T-helper 1 cell (primary cell): ENCODE measurements around the gene AP2A2.

Experiments
- DNase-seq, 5 donors: peaks; one replicate each; pipeline ENCODE4 v3.0.0-alpha.2; 2012 to 2020

Gene AP2A2

DNA sequence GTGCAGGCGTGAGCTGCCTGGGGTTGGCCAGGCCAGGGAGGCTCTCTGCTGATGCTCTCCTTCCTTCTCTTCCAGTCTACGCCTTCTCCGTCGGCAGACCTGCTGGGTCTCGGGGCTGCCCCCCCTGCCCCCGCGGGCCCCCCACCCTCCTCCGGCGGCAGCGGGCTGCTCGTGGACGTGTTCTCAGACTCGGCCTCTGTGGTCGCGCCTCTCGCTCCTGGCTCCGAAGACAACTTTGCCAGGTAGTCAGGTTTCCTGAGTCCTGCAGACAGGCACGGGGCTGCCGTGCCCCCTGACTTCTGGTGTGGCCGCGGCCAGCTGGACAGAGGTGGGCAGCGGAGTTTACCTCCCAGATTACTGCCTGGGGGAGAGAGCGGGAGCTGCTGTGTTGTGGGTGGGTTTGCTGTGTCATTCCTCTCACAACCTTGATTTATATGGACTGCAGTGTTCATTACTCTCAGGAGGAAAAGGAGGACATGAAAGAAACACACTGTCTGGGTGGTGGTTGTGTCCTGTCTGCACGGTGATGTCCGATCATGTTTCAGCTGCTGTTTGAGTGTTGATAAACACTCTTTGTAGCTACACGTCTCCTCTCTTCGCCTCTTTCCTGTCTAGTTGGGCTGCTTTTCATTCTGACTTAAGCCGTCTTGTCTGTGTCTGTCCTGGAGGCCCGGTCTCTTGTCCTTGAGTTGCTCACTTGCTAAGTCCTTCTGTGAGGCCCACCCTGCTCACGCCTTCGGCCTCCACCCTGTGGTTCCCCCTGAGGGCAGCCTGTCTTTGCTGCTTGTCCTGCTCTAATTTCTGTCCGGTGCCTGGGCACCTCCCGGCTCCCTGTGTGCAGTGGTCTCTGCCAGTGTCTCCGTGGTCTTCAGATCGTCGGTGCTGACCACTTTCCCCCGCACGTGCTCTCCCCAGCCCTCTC is 74.9 kb downstream of the AP2A2 start:
- no peak for DNase-seq

DNA sequence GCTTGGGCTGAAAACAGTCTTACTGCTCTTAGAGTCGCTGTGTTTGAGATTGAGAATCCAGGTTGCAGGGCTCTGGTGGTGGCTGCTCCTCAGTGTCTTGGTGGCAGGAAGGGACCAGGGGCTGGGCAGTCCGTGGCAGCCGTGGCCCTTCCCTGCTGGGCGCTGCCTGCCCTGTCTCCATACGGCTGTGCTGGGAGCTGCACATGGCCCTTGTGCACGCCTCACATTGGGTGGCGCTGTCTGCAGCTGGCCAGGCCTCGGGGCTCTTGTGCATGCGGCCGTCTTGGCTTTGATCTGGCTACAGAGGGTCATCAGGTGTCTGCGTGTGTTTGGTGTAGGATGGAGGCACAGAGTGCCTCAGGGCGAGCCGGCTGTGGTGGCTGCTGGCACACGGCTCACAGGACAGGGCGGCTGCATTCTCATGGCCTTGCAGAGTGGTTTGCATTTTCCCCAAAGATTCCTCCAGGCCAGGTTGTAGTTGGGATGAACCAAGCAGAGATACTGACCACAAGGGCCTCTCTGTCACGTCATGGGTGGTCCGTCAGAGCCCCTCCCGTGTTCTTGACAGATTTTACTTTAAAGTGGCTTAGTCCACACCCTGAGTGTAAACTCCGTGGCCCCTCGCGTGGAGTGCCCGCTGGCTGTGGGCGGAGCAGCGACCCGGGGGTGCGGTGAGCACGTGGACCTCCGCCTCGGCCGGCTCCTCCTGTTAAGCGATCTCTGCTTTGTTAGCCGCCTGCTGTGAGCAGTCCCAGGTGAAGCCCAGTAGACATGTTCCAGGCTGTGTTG is 76.1 kb downstream of the AP2A2 start:
- no peak for DNase-seq

DNA sequence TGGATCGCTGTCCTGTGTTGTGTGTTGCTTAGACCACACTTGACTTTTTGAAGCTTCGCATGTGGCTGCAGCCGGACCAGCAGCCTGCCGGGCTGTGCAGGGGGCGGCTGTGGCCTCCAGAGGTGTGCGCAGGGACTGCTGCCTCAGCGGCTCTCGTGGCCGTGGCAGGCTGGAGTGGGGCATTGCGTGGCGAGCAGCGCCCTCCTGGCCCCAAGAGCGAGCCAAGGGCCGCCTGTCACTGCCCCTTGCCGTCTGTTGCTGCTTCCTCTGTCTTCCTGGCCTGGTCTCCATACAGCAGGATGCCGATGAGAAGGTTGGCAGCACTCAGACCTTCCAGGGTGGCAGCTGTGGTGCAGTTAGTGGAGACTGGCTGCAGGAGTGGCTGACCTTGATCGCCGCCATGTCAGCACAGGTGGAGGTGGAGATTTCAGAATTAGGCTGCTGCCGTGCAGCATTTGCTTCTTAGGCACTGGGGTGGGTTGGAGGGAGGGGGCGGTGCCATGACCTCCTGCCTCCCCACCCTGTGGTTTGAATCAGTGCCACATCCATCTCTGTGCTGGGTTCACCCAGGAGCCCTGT is 76.8 kb downstream of the AP2A2 start:
- no peak for DNase-seq

- no peak for DNase-seq
These were observed 77.5 kb downstream of the AP2A2 start for GRCh38 chr11:1003159-1003558.

DNA sequence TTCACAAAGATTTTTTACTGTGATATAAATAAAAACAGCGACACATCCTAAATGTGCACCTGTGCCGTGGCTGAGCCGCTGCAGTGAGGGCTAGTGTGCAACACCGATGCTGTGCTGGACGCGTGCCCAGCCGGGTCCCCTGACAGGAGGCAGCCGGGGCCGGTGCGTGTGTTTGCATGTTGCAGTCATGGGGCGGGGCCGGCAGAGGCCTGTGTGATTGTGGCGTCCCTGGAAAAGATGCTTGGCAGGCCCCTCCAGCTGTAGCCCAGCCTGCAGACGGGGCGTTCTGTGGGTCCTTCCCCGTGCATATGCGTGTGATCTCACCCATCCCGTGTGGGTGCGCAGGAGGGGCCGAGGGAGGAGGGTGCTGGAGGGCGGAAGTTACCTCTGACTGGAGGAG is 80.3 kb downstream of the AP2A2 start:
- DNase-seq: no peak

- DNase-seq: no peak
These were observed 81.1 kb downstream of the AP2A2 start for GRCh38 chr11:1006762-1007161.

DNA sequence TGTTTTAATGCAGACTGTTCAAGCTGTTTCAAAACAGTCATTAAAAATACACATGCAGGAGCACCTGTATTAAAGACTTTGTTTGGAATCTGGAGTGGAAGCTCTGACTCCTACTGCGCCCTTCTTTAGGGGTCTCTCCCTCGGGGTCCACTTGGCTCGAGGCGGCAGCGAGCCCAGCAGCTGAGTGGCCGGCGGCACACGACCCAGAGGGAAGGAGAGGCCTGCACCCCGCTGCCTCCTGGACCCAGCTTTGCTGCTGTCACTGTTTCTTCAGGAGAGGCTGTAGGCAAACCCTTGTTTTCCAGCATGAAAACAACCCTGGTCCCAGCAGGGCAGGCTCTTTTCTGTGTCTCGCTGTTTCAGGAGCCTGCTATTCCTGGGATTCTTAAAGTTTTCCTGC is 81.6 kb downstream of the AP2A2 start:
- DNase-seq: no peak

GRCh38 chr11:1008001-1008802 is 82.5 kb downstream of the AP2A2 start:
- no peak for DNase-seq

- DNase-seq: no peak
These were observed 83.1 kb downstream of the AP2A2 start for GRCh38 chr11:1008803-1009145.

GRCh38 chr11:1009371-1009770 is 83.7 kb downstream of the AP2A2 start:
- DNase-seq: no peak

DNA sequence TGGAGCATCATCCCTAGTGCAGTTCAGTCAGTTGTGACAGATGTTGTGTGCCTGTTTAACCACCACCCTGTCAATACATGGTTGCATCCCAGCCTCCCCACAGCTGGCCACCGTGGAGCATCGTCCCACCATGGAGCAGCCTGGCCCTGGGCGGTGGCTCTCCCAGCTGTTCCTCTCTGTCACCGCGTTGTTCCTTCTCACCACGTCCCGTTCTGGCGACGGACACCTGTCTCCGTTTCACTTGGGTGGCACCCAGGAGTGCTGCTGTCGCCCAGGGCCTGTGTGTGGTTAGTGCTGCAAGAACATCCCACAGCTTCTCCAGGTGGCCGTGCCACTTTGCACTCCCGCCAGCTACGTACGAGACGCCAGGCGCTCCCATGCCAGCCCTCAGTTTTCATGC is 84.3 kb downstream of the AP2A2 start:
- no peak for DNase-seq

DNA sequence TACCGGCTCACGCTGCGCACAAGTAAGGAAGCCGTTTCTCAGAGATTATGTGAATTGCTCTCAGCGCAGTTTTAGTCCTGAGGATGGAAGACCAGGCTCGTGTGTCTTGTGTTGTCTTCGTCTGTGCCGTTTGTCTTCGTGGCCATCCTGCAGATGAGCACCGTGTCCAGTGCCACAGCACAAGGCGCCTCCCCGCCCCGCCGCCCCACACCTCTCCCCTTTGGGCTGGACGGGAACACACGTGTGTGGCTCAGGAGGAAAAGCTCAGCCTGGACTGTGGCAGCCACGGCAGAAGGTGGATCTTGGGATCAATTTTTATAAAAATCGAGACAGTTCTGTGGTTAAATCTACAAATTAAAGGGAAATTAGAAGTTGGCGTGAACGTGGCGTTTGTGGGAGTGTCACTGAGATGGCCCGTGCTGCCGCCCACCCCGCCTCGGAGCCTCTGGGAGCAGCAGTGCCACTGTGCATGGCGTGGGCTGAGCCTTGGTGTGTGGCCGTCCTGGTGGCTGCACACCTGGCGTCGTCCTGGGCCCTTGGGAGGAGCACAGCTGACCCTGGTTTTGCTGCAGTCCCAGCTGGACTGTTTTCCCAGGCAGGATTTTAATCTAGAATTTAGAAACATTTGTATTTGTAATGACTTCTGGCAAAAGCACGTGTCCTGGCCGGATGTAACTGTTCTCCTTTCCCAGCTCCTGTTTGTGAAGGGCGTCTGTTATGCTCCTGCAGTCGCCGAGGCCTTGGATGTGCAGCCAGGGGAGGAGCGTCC is 85.1 kb downstream of the AP2A2 start:
- no peak for DNase-seq

- no peak for DNase-seq
These were observed 85.6 kb downstream of the AP2A2 start for GRCh38 chr11:1011320-1011698.

GRCh38 chr11:1012291-1012690 is 86.6 kb downstream of the AP2A2 start:
- no peak for DNase-seq

DNA sequence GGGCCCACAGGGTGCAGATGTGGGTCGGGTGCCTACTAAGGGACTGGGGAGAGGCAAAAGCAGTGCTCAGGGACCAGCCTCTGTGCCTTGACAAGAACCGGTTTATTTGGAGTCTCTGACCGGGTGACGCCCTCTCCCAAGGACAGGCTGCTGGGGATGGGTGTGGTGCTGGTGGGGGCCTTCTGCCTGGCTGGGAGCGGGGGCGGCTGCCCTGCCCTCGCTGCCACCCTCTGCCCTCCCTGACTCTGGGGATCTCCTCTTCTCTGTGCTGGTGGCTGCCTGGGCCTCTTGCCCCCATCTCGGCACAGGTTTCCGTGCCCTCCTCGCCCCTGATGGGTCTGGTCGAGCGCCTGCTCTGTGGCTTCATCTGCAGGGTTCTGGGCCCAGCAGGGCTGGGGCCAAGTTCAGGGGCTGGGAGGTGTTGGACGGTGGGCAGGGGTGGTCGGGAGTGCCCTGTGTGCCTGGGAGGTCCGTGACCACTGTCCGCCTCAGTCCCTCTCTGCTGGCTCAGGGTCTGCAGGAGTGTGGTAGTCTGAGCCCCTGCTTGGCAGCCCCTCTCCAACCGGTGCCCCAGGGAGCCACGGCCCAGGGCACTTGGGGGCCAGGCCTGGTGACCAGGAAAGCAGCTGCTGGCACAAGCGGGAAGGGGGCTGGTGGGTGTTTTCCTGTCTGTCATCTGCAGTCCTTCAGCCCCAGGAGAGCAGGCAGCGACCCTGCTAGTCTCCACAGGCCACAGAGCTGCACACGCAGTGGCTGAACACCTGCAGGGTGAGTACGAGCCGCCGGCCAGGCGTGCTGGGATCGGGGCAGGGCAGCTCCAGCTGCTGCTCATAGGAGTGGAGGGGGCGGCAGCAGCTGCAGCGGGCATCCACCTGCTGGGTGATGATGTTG is 87.3 kb downstream of the AP2A2 start:
- no peak for DNase-seq

DNA sequence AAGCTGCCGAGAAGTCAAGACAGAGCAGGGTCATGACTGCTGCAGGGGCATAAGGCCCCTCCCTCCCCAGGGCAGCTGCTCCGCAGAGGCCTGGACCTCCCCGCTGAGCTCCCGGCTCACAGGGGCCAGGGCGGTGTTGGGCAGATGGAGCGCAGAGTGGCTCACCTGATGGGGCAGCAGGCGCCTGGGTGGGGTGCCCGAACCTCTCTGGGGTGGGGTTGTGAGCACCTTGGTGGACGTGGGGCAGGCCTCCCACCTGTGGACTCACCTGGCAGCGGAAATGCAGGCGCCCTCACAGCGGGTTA is 87.9 kb downstream of the AP2A2 start:
- DNase-seq: no peak

- no peak for DNase-seq
These were observed 88.6 kb downstream of the AP2A2 start for GRCh38 chr11:1014276-1014675.

- no peak for DNase-seq
These were observed 89.4 kb downstream of the AP2A2 start for GRCh38 chr11:1015064-1015463.

DNA sequence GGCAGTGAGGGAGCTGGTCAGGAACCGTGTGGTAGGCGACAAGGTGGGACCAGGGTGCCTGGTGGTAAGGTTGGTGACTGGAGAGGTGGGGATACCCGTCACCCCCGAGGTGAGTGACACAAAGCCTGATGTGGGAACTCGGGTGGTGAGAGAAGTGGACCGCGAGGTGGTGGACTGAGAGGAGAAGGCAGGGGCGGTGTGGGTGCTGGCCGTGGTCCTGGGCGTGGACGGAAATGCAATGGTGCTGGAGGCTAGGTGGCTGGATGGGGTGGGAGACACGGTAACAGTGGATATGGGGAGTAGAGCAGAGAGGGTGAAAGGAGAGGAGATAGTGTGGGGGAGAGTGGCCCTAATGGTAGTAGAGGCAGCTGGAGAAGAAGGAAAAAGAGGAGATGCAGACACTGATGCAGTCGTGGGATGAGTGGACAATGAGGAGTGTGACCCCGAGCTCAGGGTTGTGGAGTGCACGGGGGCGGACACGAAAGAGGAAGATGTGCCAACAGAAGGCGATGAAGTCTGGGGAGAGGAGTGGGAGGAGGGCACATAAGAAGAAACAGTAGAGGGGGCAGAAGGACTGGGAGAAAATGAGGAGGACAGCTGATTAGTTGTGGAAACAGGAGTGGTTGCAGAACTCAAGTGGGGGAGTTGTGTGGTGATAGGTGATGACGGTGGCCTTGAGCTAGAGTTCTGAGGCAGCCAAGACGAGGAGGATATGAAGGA is 90.3 kb downstream of the AP2A2 start:
- DNase-seq: no peak

DNA sequence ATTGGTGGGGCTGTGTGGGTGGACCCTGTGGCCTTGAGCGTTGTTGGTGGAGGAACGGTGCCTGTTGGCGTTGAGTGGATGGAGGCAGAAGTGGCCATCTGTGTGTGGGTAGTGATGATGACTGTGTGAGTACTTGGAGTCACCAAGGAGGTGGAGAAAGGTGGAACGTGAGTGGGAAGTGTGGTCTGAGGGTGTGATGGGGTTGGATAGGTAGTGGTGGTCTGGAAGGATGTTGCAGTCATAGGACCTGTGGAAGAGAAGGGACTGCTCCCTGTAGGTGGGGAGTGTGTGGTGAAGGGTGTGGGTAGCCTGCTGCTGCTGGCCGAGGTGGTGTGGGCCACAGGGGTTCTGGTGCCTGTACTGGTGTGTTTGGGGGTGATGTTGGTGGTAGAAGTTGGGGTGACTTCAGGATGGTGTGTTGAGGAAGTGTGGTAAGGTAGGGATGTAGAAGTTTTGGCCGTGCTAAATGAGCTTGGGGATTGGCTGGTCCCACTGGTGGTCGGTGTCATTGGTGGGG is 91.0 kb downstream of the AP2A2 start:
- DNase-seq: peak in 1 of 5 donors; percentile 8
